GM23248 (cell line): Measurements from ENCODE around the gene SMYD3. TPM values are rescaled to one million over a fixed set of nuclear protein-coding genes. Genes with fewer than 3 reads are reported as not detected.

ENCODE experiments used
- DNase-seq: peaks from one replicate; pipeline ENCODE4 v3.0.0-alpha.2; 2015
- H2AFZ ChIP-seq: fragments of 200-600 bp; sonication (generic); 2 replicates; pipeline ENCODE4 v1.6.1; 2016; ENCODE audit warnings: antibody characterized with exemption
- H3F3A ChIP-seq: fragments of 200-600 bp; sonication (generic); 2 replicates; pipeline ENCODE4 v1.6.1; 2016; ENCODE audit warnings: mild to moderate bottlenecking, antibody characterized with exemption, mixed run types; ENCODE audit not compliant: insufficient read depth
- H3K27ac ChIP-seq: fragments of 200-600 bp; sonication (generic); 2 replicates; pipeline ENCODE4 v1.5.1; 2016; ENCODE audit warnings: mild to moderate bottlenecking
- H3K27me3 ChIP-seq: fragments of 200-600 bp; sonication (generic); replicated peaks from 2 replicates; pipeline ENCODE4 v1.6.1; 2016; ENCODE audit warnings: mild to moderate bottlenecking; ENCODE audit not compliant: insufficient read depth
- H3K36me3 ChIP-seq: fragments of 200-600 bp; sonication (generic); 2 replicates; pipeline ENCODE4 v1.6.1; 2016; ENCODE audit warnings: low read depth, mild to moderate bottlenecking
- H3K4me1 ChIP-seq: fragments of 200-600 bp; sonication (generic); 2 replicates; pipeline ENCODE4 v1.6.1; 2016; ENCODE audit warnings: mild to moderate bottlenecking; ENCODE audit not compliant: insufficient read depth
- H3K4me2 ChIP-seq: fragments of 200-600 bp; sonication (generic); one replicate; pipeline ENCODE4 v1.6.1; 2016; ENCODE audit warnings: mild to moderate bottlenecking; ENCODE audit not compliant: unreplicated experiment
- H3K4me3 ChIP-seq: fragments of 200-600 bp; sonication (generic); 2 replicates; pipeline ENCODE4 v1.5.1; 2016; ENCODE audit warnings: mild to moderate bottlenecking
- H3K79me2 ChIP-seq: fragments of 200-600 bp; sonication (generic); 2 replicates; pipeline ENCODE4 v1.6.1; 2016; ENCODE audit warnings: mild to moderate bottlenecking; ENCODE audit not compliant: insufficient read depth
- H3K9ac ChIP-seq: fragments of 200-600 bp; sonication (generic); 2 replicates; pipeline ENCODE4 v1.6.1; 2016; ENCODE audit warnings: mild to moderate bottlenecking
- H3K9me2 ChIP-seq: fragments of 200-600 bp; sonication (generic); 2 replicates; pipeline ENCODE4 v1.6.1; 2016; ENCODE audit warnings: mixed run types, mild to moderate bottlenecking, moderate library complexity; ENCODE audit not compliant: insufficient read depth
- H3K9me3 ChIP-seq: fragments of 200-600 bp; sonication (generic); one replicate; pipeline ENCODE4 v1.6.1; 2017; ENCODE audit warnings: low read depth
- H4K20me1 ChIP-seq: fragments of 200-600 bp; sonication (generic); 2 replicates; pipeline ENCODE4 v1.6.0; 2016; ENCODE audit not compliant: insufficient read depth
- EZH2 ChIP-seq: fragments of 200-600 bp; sonication (generic); IDR thresholded peaks from 2 replicates; pipeline ENCODE4 v1.6.1; 2018; ENCODE audit warnings: antibody characterized with exemption, mild to moderate bottlenecking; ENCODE audit not compliant: insufficient read depth, poor library complexity, severe bottlenecking
- EZH2phosphoT487 ChIP-seq: fragments of 200-600 bp; sonication (generic); IDR thresholded peaks from 2 replicates; pipeline ENCODE4 v1.6.1; 2018; ENCODE audit warnings: antibody characterized with exemption, moderate library complexity, mild to moderate bottlenecking, low read depth; ENCODE audit not compliant: insufficient read depth
- WGBS, 2 experiments: methylation state at CpG; one replicate each; pipeline ENCODE4 v1.1.6; 2015 to 2017; ENCODE audit warnings: low lambda C conversion rate in 2 of 2, low coverage in 1 of 2; ENCODE audit errors: missing lambda C conversion rate in 2 of 2; 5-methylcytosine and 5-hydroxymethylcytosine counted together
- in situ Hi-C: fragments of 300-500 bp; cut with MboI; formaldehyde crosslinking; loops from 2 replicates; pipeline ENCODE4 v1.15.0; 2020
- polyA plus RNA-seq: library from polyadenylated mRNA; unstranded; fragments of >200 nt; fragmentation: Nextera tagmentation; extraction: Ambion mirVana; gene quantifications from 2 replicates; pipeline ENCODE4 v1.2.1, GENCODE V29; 2016
- total RNA-seq: library from RNA; depleted of rRNA; stranded (reverse); fragments of >200 nt; shearing (Covaris generic); gene quantifications from 2 replicates; pipeline ENCODE4 v1.2.3, GENCODE V29; 2014

Gene SMYD3
- total and polyA plus RNA-seq, 2 experiments from 2014 or later = 32.1 to 44.8 TPM

- H3F3A ChIP-seq = no peaks in the 10 kb centered on the region
- in situ Hi-C loops = no loop called here
- H3K36me3 ChIP-seq = no peaks in the 10 kb centered on the region
- no peaks in the 10 kb centered on the region for H3K9me3 ChIP-seq
- peak; percentile 34 for DNase-seq
- no peaks in the 10 kb centered on the region for H3K4me1 ChIP-seq
- no peaks in the 10 kb centered on the region for H3K27me3 ChIP-seq
- H3K4me3 ChIP-seq = no peak overlapping the region
- TF ChIP-seq EZH2 (no peak), EZH2phosphoT487 (no peak)
- H4K20me1 ChIP-seq = no peaks in the 10 kb centered on the region
- no peak overlapping the region for H3K4me2 ChIP-seq
- WGBS, 2 experiments = 79 to 81% methylated on average over 14 of the region's 14 CpGs
- H3K9ac ChIP-seq = no peak overlapping the region
- no peak overlapping the region for H3K27ac ChIP-seq
- no peaks in the 10 kb centered on the region for H3K79me2 ChIP-seq
- H2AFZ ChIP-seq = no peak overlapping the region
- H3K9me2 ChIP-seq = no peaks in the 10 kb centered on the region
These were observed 709.3 kb downstream of the SMYD3 start for GRCh38 chr1:245797592-245798348.

DNA sequence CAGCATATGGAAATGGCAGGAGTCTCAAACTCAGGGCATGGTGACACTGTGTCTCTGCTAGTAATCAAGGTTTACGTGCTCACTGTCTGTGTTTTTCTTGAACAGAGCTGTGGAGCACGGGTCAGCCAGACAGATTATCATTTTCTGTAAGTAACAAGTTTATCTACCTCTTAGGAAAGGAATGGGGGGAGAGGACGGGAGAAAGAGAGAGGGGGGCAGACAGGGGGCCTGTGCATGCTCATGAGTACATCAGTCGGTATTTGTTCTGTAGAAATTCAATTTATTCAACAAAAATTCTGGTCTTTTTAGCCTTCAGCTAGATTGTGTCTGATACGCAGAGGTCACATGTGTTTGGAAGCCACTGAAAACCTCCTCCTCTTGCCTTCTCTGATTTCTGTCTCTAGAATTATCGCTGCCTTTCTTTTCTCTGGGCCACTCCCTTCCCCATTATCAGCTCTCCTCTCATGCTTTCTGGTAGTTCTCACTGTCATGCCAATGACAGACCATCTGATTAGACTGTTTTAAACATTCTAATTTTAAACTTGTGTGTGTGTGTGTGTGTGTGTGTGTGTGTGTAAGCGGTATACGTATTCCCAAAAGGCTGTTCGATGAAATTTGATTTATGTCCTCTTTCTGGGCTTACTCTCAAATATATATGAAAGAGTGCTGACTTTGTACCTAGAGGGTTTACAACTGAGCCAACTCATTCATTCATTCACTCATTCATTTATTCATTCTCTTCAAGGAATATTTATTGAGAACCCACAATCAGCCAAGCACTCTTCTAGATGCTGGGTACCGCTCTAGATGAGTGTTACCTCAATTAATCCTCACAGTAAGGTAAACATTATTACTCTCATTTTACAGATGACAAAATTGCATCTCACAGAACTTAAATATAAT, 715.4 kb downstream of the SMYD3 start:
- Histone ChIP-seq H3K9me2 (no peaks in the 10 kb centered on the region), H3F3A (peaks cover 43% of the 10 kb centered on the region), H3K36me3 (no peaks in the 10 kb centered on the region), H3K4me2 (no peak overlapping the region), H3K4me1 (peaks cover 30% of the 10 kb centered on the region), H3K9ac (no peak overlapping the region), H3K9me3 (no peaks in the 10 kb centered on the region), H3K4me3 (no peak overlapping the region), H3K27me3 (no peaks in the 10 kb centered on the region), H4K20me1 (no peaks in the 10 kb centered on the region), H3K27ac (no peak overlapping the region), H3K79me2 (no peaks in the 10 kb centered on the region), H2AFZ (no peak overlapping the region)
- TF ChIP-seq EZH2phosphoT487 = no peak
- TF ChIP-seq EZH2 = no peak
- in situ Hi-C loops = no loop called here
- 88 to 90% methylated on average over 10 of the region's 10 CpGs for WGBS, 2 experiments
- DNase-seq = no peak

DNA sequence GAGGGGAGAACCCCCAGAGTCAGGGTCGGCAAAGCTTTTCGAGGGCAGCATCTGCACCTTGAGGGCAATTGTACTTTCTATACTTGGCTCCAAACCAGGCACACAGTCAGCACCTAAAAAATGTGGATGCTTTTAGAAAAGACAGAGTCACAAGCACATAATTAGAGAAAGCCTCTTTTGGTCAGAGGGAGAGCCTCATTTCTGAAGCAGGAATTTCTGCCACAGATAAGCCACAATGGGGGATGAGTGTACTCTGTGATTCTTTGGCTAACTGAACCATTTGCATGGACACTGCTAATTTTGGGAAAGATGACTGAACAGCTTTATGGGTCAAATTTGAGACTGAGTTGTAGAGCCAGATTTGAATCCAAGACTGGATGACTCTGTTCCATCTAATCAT, 716.6 kb downstream of the SMYD3 start:
- peak; percentile 79 for DNase-seq
- Histone ChIP-seq H3K27me3 (no peaks in the 10 kb centered on the region), H3K4me2 (no peak overlapping the region), H3K4me3 (no peak overlapping the region), H3K36me3 (no peaks in the 10 kb centered on the region), H3K79me2 (no peaks in the 10 kb centered on the region), H3K9me2 (no peaks in the 10 kb centered on the region), H3F3A (peaks cover 43% of the 10 kb centered on the region), H3K4me1 (peaks cover 30% of the 10 kb centered on the region), H3K9me3 (no peaks in the 10 kb centered on the region), H3K9ac (no peak overlapping the region), H2AFZ (no peak overlapping the region), H3K27ac (peak overlapping the region; percentile 44), H4K20me1 (no peaks in the 10 kb centered on the region)
- TF ChIP-seq EZH2 = no peak
- no peak for TF ChIP-seq EZH2phosphoT487
- in situ Hi-C loops = no loop called here
- 63 to 76% methylated on average over 2 of the region's 2 CpGs for WGBS, 2 experiments

GRCh38 chr1:245788886-245789285, 718.2 kb downstream of the SMYD3 start:
- H3K4me1 ChIP-seq = peaks cover 30% of the 10 kb centered on the region
- peak overlapping the region; percentile 43 for H3K4me2 ChIP-seq
- H2AFZ ChIP-seq = no peak overlapping the region
- H3K4me3 ChIP-seq = no peak overlapping the region
- no peaks in the 10 kb centered on the region for H3K36me3 ChIP-seq
- in situ Hi-C loops = no loop called here
- no peaks in the 10 kb centered on the region for H3K9me3 ChIP-seq
- H3K9ac ChIP-seq = 0 out of 2 replicates have a peak overlapping the region, but pooled peaks have one; percentile 27
- TF ChIP-seq EZH2 (no peak), EZH2phosphoT487 (no peak)
- peak overlapping the region; percentile 79 for H3K27ac ChIP-seq
- no peaks in the 10 kb centered on the region for H3K27me3 ChIP-seq
- WGBS, 2 experiments = 94 to 98% methylated on average over 10 of the region's 10 CpGs
- H4K20me1 ChIP-seq = no peaks in the 10 kb centered on the region
- H3K79me2 ChIP-seq = no peaks in the 10 kb centered on the region
- H3K9me2 ChIP-seq = no peaks in the 10 kb centered on the region
- DNase-seq = no peak
- peaks cover 43% of the 10 kb centered on the region for H3F3A ChIP-seq
